Hippocampal formation (tissue), 2 donors: ENCODE data around the gene SPOCK1.

Source experiments
- DNase-seq, 2 donors: peaks; one replicate each; lab custom pipeline; 2025; lab: John Stamatoyannopoulos, UW

SPOCK1 gene

GRCh38 chr5:137199966-137200365 lies 299.2 kb downstream of the SPOCK1 start:
- no peak for DNase-seq

- DNase-seq: no peak
Measured at GRCh38 chr5:137199201-137199600, 299.9 kb downstream of the SPOCK1 start.

GRCh38 chr5:137195483-137195882 lies 303.6 kb downstream of the SPOCK1 start:
- no peak for DNase-seq

GRCh38 chr5:137194300-137194699 lies 304.8 kb downstream of the SPOCK1 start:
- no peak for DNase-seq

GRCh38 chr5:137192293-137192743 lies 306.8 kb downstream of the SPOCK1 start:
- no peak for DNase-seq

- DNase-seq: no peak
Measured at GRCh38 chr5:137191179-137191578, 307.9 kb downstream of the SPOCK1 start.

GRCh38 chr5:137190441-137190840 lies 308.7 kb downstream of the SPOCK1 start:
- DNase-seq: no peak

GRCh38 chr5:137190031-137190430 lies 309.1 kb downstream of the SPOCK1 start:
- DNase-seq: no peak

GRCh38 chr5:137188566-137188965 lies 310.6 kb downstream of the SPOCK1 start:
- DNase-seq: no peak

GRCh38 chr5:137186759-137187461 lies 312.2 kb downstream of the SPOCK1 start:
- DNase-seq: no peak

- no peak for DNase-seq
Measured at GRCh38 chr5:137185193-137185592, 313.9 kb downstream of the SPOCK1 start.

GRCh38 chr5:137184734-137185133 lies 314.4 kb downstream of the SPOCK1 start:
- no peak for DNase-seq

GRCh38 chr5:137182576-137182975 lies 316.6 kb downstream of the SPOCK1 start:
- no peak for DNase-seq

- no peak for DNase-seq
Measured at GRCh38 chr5:137181667-137182066, 317.5 kb downstream of the SPOCK1 start.

GRCh38 chr5:137179203-137179602 lies 319.9 kb downstream of the SPOCK1 start:
- DNase-seq: no peak

- DNase-seq: no peak
Measured at GRCh38 chr5:137176609-137177008, 322.5 kb downstream of the SPOCK1 start.

GRCh38 chr5:137176126-137176525 lies 323.0 kb downstream of the SPOCK1 start:
- DNase-seq: no peak

- no peak for DNase-seq
Measured at GRCh38 chr5:137174196-137174595, 324.9 kb downstream of the SPOCK1 start.

- DNase-seq: no peak
Measured at GRCh38 chr5:137172258-137172657, 326.9 kb downstream of the SPOCK1 start.

- DNase-seq: no peak
Measured at GRCh38 chr5:137167187-137167586, 331.9 kb downstream of the SPOCK1 start.

- no peak for DNase-seq
Measured at GRCh38 chr5:137164961-137165360, 334.2 kb downstream of the SPOCK1 start.

- DNase-seq: no peak
Measured at GRCh38 chr5:137164536-137164935, 334.6 kb downstream of the SPOCK1 start.

GRCh38 chr5:137158691-137159090 lies 340.4 kb downstream of the SPOCK1 start:
- no peak for DNase-seq

- DNase-seq: no peak
Measured at GRCh38 chr5:137156180-137156579, 342.9 kb downstream of the SPOCK1 start.
